CD4-positive, alpha-beta T cell treated with Interferon gamma for 1 hour (primary cell): ENCODE measurements around the gene SNW1.
"Not testable (repeated sequence)": the region's sequence is repeated elsewhere in the genome, so short reads cannot be mapped to it uniquely, and the experiment has no call there.

Experiments used
- DNase-seq: peaks from one replicate; pipeline ENCODE4 v3.0.0-alpha.2; 2020

Gene SNW1

GRCh38 chr14:77747425-77747824 is 13.5 kb downstream of the SNW1 start:
- DNase-seq, result not testable (repeated sequence)

- DNase-seq, result no peak
Observed at GRCh38 chr14:77746064-77746702, 14.8 kb downstream of the SNW1 start.

- no peak for DNase-seq
Observed at GRCh38 chr14:77741438-77741837, 19.5 kb downstream of the SNW1 start.

GRCh38 chr14:77738559-77739250 is 22.3 kb downstream of the SNW1 start:
- no peak for DNase-seq

GRCh38 chr14:77730976-77731497 is 29.9 kb downstream of the SNW1 start:
- DNase-seq, result no peak

- no peak for DNase-seq
Observed at GRCh38 chr14:77722301-77722700, 38.7 kb downstream of the SNW1 start.

- no peak for DNase-seq
Observed at GRCh38 chr14:77721437-77721836, 39.5 kb downstream of the SNW1 start.

- no peak for DNase-seq
Observed at GRCh38 chr14:77717608-77718305, 43.2 kb downstream of the SNW1 start.

GRCh38 chr14:77714926-77715325 is 46.0 kb downstream of the SNW1 start:
- DNase-seq, result no peak

GRCh38 chr14:77710364-77710763 is 50.6 kb downstream of the SNW1 start:
- DNase-seq, result no peak

GRCh38 chr14:77709412-77709811 is 51.5 kb downstream of the SNW1 start:
- no peak for DNase-seq

GRCh38 chr14:77708749-77709148 is 52.2 kb downstream of the SNW1 start:
- no peak for DNase-seq

GRCh38 chr14:77707724-77708408 is 53.1 kb downstream of the SNW1 start, which contains the start of the genes ALKBH1 and SLIRP:
Gene ALKBH1 (minus strand): TSS chr14:77708023. CDS start chr14:77708004, 19 bp downstream.
Gene SLIRP (plus strand): TSS chr14:77708103. CDS start chr14:77708112, 9 bp downstream.
- peak; percentile 86 for DNase-seq

- peak; percentile 2 for DNase-seq
Observed at GRCh38 chr14:77707355-77707723, 53.6 kb downstream of the SNW1 start.

GRCh38 chr14:77691259-77691658 is 69.7 kb downstream of the SNW1 start:
- no peak for DNase-seq

GRCh38 chr14:77682158-77682553 is 78.8 kb downstream of the SNW1 start:
- DNase-seq, result no peak

- DNase-seq, result no peak
Observed at GRCh38 chr14:77681196-77682157, 79.5 kb downstream of the SNW1 start.

GRCh38 chr14:77674931-77675330 is 86.0 kb downstream of the SNW1 start:
- no peak for DNase-seq

- no peak for DNase-seq
Observed at GRCh38 chr14:77673193-77673592, 87.8 kb downstream of the SNW1 start.
